ENCODE results near the gene HMCN1. TPM values are rescaled to one million over a fixed set of nuclear protein-coding genes. Genes with fewer than 3 reads are reported as not detected.

Gene HMCN1
- total RNA-seq, 1 experiment from 2014 or later: 0.23 TPM

DNA sequence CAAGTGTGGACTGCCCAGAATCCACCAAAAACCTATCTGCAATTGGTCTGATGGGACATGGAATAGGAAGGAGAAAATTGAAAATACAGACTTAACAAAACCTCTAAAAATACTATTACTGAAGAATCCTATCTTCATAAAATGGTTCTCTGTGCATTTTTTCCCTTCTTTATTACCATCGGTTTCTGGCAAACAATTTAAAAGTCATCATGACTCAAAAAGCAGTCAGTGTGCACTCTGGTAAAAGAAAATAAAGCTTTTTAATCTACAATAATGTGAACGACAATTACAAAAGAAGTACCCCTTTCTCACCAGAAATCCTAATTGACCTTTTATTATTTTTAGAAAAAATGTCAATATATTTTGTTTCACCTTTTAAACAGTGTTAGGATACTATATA, 454.5 kb downstream of the HMCN1 start:
- no TSS peak for BruUV-seq (replicated peaks)
- no peaks in the 10 kb centered on the region for H3K4me1 ChIP-seq (ENCODE audit: control insufficient read depth, insufficient read depth, low read length)
- H3K27me3 ChIP-seq (ENCODE audit: control insufficient read depth, insufficient read depth, low read length): no peaks in the 10 kb centered on the region
- no peak for DNase-seq (ENCODE audit: low read depth, low spot score)
- H3K27ac ChIP-seq (ENCODE audit: low read length): no peak overlapping the region
- no peaks in the 10 kb centered on the region for H3K9me3 ChIP-seq (ENCODE audit: control insufficient read depth, insufficient read depth, low read depth, low read length)
- in situ Hi-C loops (cut with HindIII; ENCODE audit: low pct_unique_long_range_greater_than_20kb, low sequenced_read_pairs): no loop called here
- no peak for TF ChIP-seq SIN3A (IDR thresholded peaks at IDR 0.05; ENCODE audit: borderline replicate concordance, insufficient read depth, low read depth, low read length)
- TF ChIP-seq, protein P1, sequence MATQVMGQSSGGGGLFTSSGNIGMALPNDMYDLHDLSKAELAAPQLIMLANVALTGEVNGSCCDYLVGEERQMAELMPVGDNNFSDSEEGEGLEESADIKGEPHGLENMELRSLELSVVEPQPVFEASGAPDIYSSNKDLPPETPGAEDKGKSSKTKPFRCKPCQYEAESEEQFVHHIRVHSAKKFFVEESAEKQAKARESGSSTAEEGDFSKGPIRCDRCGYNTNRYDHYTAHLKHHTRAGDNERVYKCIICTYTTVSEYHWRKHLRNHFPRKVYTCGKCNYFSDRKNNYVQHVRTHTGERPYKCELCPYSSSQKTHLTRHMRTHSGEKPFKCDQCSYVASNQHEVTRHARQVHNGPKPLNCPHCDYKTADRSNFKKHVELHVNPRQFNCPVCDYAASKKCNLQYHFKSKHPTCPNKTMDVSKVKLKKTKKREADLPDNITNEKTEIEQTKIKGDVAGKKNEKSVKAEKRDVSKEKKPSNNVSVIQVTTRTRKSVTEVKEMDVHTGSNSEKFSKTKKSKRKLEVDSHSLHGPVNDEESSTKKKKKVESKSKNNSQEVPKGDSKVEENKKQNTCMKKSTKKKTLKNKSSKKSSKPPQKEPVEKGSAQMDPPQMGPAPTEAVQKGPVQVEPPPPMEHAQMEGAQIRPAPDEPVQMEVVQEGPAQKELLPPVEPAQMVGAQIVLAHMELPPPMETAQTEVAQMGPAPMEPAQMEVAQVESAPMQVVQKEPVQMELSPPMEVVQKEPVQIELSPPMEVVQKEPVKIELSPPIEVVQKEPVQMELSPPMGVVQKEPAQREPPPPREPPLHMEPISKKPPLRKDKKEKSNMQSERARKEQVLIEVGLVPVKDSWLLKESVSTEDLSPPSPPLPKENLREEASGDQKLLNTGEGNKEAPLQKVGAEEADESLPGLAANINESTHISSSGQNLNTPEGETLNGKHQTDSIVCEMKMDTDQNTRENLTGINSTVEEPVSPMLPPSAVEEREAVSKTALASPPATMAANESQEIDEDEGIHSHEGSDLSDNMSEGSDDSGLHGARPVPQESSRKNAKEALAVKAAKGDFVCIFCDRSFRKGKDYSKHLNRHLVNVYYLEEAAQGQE (IDR thresholded peaks at IDR 0.05; ENCODE audit: insufficient read depth in 1 of 2, low read depth in 2 of 2, low read length in 1 of 2): no peak
- TF ChIP-seq POLR2AphosphoS5 (IDR thresholded peaks at IDR 0.05; ENCODE audit: low read depth, low read length): no peak
- TF ChIP-seq, protein P2, sequence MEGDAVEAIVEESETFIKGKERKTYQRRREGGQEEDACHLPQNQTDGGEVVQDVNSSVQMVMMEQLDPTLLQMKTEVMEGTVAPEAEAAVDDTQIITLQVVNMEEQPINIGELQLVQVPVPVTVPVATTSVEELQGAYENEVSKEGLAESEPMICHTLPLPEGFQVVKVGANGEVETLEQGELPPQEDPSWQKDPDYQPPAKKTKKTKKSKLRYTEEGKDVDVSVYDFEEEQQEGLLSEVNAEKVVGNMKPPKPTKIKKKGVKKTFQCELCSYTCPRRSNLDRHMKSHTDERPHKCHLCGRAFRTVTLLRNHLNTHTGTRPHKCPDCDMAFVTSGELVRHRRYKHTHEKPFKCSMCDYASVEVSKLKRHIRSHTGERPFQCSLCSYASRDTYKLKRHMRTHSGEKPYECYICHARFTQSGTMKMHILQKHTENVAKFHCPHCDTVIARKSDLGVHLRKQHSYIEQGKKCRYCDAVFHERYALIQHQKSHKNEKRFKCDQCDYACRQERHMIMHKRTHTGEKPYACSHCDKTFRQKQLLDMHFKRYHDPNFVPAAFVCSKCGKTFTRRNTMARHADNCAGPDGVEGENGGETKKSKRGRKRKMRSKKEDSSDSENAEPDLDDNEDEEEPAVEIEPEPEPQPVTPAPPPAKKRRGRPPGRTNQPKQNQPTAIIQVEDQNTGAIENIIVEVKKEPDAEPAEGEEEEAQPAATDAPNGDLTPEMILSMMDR (IDR thresholded peaks at IDR 0.05): no peak
- TF ChIP-seq TCF7L2 (IDR thresholded peaks at IDR 0.05; ENCODE audit: low read depth, low read length): no peak
- H3K4me3 ChIP-seq (ENCODE audit: low read depth in 2 of 2, low read length in 2 of 2): no peak overlapping the region
- H3K36me3 ChIP-seq (ENCODE audit: control insufficient read depth, insufficient read depth, low read length): no peaks in the 10 kb centered on the region
- ChIA-PET POLR2A (no interaction called here), CTCF (interaction anchor here (0.6 kb wide), 1 partner anchor 64 kb away, joined by 3 read pairs; no protein-coding TSS in a partner anchor)
- intact Hi-C loops (cut with micrococcal nuclease; ENCODE audit: unreplicated experiment): no loop called here
- no peak for ATAC-seq

DNA sequence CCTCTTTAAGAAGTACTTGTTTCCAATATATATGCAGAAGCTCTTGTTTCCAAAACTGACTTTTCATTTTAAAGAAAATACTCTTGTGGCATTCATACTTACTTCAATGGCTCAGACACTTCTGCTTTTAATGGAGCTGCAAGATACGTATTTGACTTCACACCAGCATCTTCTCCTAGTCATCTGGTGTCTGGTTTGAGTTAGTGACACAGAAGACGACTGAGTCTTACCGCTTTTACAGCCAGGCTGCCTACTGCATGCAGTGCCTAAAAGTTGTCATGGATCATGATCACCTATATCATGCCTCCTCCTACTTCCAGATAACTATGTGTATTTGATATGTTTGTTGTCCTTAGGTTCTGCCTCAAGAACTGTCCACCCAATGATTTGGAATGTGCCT, 455.0 kb downstream of the HMCN1 start:
- Histone ChIP-seq H3K27me3 (ENCODE audit: control insufficient read depth, insufficient read depth, low read length) (no peaks in the 10 kb centered on the region), H3K36me3 (ENCODE audit: control insufficient read depth, insufficient read depth, low read length) (no peaks in the 10 kb centered on the region), H3K4me3 (ENCODE audit: low read depth in 2 of 2, low read length in 2 of 2) (no peak overlapping the region), H3K27ac (ENCODE audit: low read length) (no peak overlapping the region), H3K4me1 (ENCODE audit: control insufficient read depth, insufficient read depth, low read length) (no peaks in the 10 kb centered on the region), H3K9me3 (ENCODE audit: control insufficient read depth, insufficient read depth, low read depth, low read length) (no peaks in the 10 kb centered on the region)
- no peak for DNase-seq (ENCODE audit: low read depth, low spot score)
- no peak for ATAC-seq
- ChIA-PET CTCF (interaction anchor here (0.6 kb wide), 1 partner anchor 15 kb away, joined by 5 read pairs; no protein-coding TSS in a partner anchor), POLR2A (no interaction called here)
- BruUV-seq (replicated peaks): no TSS peak
- in situ Hi-C loops (cut with HindIII; ENCODE audit: low pct_unique_long_range_greater_than_20kb, low sequenced_read_pairs): no loop called here
- TF ChIP-seq, protein P1 (IDR thresholded peaks at IDR 0.05; ENCODE audit: insufficient read depth in 1 of 2, low read depth in 2 of 2, low read length in 1 of 2): no peak
- TF ChIP-seq SIN3A (IDR thresholded peaks at IDR 0.05; ENCODE audit: borderline replicate concordance, insufficient read depth, low read depth, low read length): no peak
- TF ChIP-seq POLR2AphosphoS5 (IDR thresholded peaks at IDR 0.05; ENCODE audit: low read depth, low read length): no peak
- TF ChIP-seq TCF7L2 (IDR thresholded peaks at IDR 0.05; ENCODE audit: low read depth, low read length): no peak
- intact Hi-C loops (cut with micrococcal nuclease; ENCODE audit: unreplicated experiment): no loop called here

Data from Panc1 (cell line).